Measurements from ENCODE around the gene BHLHE23.

The BHLHE23 gene

DNA sequence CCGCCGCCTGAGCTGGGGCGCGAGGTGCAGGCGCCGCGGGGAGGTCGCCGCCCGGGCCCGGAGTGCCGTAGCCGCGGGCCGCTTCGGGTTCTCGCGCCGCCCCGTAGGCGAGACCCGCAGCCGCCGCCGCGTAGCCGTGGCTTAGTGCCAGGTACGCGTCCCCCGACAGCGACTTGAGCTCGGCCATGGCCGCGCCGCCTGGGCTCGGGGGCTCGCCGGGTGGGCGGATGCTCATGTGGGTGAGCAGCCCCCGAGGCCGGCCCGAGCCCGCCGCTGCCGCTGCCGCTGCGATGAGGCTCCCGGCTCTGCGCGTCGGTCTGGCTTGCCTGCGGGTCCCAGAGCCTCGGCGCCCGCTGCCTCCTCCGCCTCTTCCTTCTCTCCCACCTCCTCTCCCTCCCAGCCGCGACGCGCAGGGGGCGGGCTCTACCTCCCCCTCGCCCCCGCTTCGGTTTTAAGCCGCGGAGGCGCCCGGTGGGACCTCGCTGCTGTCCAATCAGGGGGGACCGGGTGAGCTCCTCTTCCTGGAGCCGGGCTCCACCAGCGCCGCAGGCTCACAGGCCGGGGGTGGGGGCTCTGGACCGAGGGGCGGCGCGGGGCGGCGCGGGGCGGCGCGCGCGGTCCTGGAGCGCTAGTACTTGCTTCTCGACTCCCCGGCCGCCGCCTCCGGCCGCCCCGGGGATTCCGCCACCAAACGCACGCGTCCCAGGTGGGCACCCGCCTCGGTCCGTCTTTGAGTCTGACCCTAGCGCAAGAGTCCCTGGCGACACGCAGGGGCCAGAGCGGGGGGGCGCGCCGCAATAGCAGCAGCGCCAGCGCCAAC lies at the start of gene BHLHE23:
Gene BHLHE23 (minus strand): TSS at position 425 of the 820 bp plus-strand sequence. CDS start 190 bp downstream, at position 235.
- DNase-seq (ENCODE audit: low read depth in 2 of 2): no peak

DNA sequence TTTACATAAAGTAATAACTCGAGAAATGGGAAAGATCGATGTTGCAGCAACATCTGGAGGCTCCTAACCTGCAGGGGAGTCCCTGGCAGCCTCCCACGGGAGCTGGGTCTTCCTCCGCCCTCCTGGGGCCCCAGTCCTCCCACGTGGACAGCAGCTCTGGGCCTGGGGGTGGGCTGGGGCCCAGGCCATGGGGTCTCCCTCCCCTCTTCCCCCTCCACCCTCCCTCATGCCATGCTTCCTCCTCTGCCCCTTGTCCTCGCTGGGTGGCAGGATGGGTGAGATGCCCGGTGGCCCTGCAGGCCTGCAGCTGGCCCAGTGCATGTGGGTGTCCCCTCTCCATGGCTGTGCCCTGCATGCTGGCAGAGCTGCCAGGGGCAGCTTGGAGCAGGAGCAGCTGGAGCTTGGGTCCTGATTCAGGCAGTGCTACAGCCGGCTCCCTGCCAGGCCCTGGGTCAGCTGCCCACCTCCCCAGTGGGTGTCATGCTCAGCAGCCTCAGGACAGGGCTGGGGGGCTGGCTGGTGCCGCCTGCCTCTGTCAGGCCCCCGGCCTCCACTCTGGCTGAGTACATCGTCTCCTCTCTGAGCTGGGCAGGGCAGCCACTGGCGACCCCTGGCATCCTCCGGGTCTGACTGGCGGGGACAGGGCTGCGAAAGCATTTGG lies 48.9 kb upstream of the BHLHE23 start:
- no peak for DNase-seq (ENCODE audit: low read depth in 2 of 2)

DNA sequence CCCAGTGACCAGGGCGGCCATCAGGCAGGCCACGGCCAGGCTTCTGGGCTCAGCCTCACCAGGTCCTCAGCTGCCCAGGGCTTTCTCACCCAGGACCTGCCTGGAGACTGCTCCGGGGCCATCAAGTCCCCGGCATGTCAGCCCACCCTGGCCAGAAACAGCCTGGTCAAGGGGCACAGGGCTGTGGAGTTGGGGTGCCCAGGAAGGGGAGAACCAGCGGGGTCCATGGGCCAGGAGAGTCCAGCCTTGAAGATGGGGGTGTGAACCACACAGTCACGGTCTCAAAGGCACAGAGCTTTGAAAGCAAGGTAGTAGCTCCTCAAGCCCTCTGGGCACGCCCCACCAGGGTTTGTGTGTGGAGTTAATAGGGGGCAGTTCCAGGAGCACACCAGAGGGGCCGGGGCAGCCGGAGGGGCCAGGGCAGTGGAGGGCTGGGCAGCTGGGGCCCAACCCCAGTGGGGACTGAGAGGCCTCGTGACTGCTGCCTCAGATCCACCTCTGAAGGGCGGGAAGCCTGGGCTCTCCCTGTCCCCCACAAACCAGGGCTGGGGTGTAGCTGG lies 48.0 kb upstream of the BHLHE23 start:
- DNase-seq (ENCODE audit: low read depth in 2 of 2): no peak

DNA sequence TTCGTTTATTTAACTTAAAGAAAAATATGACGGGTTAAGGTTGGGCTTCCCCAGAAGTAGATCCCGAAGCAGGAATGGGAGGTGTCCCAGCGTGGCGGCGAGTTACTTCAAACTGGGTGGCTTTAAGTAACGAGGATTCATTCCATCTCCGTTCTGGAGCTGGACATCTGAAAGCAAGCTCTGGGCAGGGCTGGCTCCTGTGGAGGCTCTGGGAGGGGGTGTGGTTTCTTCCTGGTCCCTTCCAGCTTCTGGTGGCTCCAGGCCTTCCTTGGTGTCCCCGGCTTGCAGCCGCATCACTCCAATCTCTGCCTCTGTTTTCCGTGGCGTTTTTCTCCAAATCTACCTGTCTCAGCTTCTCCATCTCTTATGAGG lies 47.3 kb upstream of the BHLHE23 start:
- DNase-seq (ENCODE audit: low read depth in 2 of 2): no peak

GRCh38 chr20:63053432-63054102 lies 46.8 kb upstream of the BHLHE23 start:
- no peak for DNase-seq (ENCODE audit: low read depth in 2 of 2)

DNA sequence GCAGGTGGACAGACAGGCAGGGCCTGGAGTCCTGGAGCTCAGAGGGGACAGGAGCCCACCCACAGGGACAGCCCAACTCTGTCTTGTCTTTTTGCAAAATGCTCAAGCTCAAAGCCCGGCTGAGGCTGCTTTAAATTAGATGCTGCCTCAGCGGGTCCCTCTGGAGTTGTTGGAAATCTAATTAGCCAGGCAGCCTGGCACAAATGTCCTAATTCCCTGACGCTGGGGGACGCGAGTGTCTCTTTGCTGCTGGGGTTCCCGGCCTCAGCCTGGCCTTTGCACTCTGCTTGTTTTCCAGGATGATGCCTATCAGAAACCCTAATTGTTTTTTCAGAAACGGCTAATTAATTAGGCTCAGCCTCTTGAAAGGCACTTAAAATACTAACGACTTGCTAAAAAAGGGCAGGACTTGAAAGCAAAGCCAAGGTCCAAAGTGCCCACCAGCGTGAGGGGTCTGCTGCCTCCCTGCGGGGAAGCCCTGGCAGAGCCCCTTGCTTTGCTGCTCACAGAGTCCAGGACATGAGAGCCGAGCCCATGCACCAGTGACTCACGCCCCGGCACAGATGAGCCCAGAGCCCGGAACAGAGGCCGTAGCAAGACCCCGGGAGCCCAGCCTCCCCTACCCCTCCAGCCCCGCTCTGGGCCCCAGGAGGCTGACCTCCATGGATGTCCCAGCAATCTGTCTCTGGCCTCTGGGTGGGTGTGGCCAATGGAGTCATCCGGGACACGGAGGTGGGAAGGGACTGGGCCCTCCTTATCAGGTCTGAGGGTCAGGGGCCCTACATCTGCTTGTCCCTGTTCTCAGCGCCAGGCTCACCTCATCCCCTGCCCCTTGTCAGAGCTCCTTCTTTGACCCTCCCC lies 46.0 kb upstream of the BHLHE23 start:
- DNase-seq (ENCODE audit: low read depth in 2 of 2): no peak

GRCh38 chr20:63051911-63052310 lies 45.1 kb upstream of the BHLHE23 start:
- DNase-seq (ENCODE audit: low read depth in 2 of 2): no peak

- no peak for DNase-seq (ENCODE audit: low read depth in 2 of 2)
Measured at GRCh38 chr20:63051186-63051860, 44.6 kb upstream of the BHLHE23 start.

GRCh38 chr20:63050406-63050805 lies 43.6 kb upstream of the BHLHE23 start:
- no peak for DNase-seq (ENCODE audit: low read depth in 2 of 2)

DNA sequence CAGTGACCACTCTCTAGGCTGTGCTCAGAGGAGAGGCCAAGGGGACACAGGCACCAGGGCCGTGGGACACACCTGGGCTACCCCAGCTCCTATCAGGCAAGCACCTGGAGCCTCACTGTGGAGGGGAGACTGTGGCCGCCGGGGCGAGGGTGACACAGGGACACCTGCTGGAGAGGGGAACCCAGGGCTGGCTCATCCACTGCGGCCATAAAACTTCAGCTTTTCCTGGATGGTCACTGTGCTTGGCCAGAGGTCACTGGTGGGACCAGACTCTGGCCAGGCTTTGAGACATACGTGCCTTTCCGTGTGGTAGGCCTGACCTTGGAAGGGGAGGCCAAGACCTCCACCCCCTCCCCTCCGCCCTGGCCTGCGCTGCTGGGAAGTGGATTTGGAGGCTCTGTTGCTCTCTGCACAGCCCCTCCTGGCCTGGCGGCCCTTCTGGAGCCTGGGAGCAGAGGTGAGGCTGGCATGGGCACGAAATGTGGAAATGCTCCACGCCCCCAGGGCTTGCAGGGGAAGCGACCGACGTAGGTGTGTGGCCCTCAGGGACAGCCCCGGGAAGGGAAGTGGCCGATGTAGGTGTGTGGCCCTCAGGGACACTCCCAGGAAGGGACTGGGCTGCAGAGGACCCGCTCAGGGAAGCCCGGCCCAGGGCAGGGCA lies 42.9 kb upstream of the BHLHE23 start:
- no peak for DNase-seq (ENCODE audit: low read depth in 2 of 2)

DNA sequence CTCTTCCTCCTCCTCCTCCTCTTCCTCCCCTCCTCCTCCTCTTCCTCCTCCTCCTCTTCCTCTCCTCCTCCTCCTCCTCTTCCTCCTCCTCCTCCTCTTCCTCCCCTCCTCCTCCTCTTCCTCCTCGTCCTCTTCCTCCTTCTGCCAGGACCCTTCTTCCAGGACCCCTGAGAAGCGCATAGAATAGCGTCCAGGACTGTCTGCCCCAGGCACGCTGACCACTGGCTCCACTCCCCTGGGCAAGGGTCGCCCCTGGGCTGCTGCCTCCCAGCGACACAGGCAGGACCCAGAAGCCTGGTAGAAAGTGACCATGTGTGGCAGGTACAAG lies 42.4 kb upstream of the BHLHE23 start:
- no peak for DNase-seq (ENCODE audit: low read depth in 2 of 2)

DNA sequence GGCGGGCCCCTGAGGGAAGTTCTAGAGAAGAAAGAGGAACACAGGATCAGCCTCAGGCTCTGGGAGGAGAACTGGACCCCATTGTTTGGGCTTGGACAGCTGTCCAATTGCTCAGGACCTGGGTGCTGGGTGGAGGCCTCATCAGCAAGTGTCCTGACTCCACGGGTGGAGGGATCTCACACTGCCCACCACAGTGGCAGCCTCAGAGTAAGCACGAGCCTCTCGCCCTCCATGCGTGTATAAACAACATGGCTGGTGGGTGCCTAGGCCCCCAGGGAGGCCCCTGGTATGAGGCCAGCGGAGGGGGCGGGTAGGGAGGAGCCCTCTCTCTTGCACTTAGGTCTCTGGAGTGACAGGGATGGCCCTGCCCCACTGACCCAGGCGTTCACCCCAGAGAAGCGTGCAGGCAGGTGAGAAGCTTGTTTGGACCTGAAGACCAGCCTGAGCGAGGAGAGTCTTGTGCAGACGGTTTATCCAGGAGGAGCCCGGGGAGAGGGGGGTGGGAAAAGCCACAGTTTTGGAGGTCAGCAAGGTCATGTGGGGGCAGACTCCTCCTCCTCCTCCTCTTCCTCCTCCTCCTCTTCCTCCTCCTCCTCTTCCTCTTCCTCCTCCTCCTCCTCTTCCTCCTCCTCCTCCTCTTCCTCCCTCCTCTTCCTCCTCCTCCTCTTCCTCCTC lies 41.9 kb upstream of the BHLHE23 start:
- no peak for DNase-seq (ENCODE audit: low read depth in 2 of 2)

DNA sequence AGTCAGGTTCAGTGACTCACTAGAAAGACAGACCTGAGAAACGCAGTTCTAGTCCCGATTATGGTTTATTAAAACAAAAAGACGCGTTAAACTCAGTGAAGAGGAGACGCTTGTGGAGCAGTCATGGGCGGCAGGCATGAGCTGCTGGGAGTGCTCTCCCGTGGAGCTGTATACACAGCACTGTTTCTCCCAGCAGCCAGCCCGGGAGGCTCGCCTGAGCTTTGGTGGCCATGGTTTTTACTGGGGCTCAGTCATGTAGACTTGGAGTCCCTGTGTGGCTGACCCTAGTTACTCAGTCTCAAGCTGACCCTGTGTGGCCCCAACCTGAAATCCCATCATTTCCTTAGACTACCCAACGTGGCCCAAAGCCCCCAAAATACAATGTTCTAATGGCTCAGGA lies 41.2 kb upstream of the BHLHE23 start:
- no peak for DNase-seq (ENCODE audit: low read depth in 2 of 2)

- DNase-seq (ENCODE audit: low read depth in 2 of 2): no peak
Measured at GRCh38 chr20:63047267-63047666, 40.5 kb upstream of the BHLHE23 start.

- no peak for DNase-seq (ENCODE audit: low read depth in 2 of 2)
Measured at GRCh38 chr20:63046841-63047240, 40.1 kb upstream of the BHLHE23 start.

DNA sequence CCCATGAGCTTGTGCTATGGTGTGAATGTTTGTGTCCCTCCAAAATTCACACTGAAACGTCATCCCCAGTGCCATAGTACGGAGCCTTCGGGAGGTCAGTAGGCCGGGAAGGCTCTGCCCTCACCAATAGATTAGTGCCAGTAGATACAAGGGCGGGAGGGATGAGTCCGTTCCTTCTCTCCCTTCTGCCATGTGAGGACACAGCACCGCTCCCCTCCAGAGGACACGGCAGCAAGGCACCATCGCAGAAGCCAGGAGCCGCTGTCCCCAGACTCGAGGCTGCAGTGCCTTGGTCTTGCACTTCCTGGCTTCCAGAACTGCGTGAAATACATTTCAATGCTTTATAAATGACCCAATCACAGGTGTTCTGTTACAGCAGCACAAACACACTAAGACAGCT lies 39.2 kb upstream of the BHLHE23 start:
- no peak for DNase-seq (ENCODE audit: low read depth in 2 of 2)

DNA sequence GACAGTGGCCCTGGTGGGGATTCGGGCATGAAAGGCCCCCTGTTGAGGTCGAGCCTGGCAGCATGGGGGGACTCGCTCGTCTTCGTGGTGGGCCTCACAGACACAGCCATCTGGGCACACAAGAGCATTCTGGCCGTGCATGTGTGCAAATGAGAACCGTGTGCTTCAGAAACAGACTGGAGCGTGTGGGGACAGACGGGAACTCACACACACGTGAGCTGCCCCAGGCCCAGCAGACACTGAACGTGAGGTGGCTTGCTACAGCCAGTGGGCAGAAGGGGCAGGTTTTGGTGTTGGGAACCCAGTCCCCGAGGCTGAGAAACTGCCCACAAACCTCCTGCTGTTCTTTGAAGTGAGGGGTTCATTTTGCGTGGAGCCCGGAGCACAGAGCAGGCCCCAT lies 38.6 kb upstream of the BHLHE23 start:
- DNase-seq (ENCODE audit: low read depth in 2 of 2): no peak

DNA sequence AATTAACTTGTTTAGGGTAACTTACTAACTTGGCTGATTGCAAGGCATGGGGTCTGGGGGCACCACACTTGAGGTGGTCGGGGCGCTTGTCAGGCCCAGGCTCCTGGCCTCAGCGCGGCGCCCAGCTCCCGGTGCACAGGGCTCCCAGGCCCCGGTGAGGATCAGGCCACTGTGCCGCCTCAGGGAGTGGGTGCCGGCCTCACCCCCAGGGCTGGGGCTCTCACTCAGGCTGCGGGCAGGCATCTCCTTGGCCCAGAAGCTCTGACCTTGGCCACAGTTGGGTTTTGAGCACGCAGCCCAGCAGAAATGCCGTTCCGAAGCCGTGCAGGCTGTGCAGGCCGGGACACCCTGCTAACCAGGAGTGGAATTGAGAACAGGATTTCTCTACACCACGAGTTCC lies 37.8 kb upstream of the BHLHE23 start:
- no peak for DNase-seq (ENCODE audit: low read depth in 2 of 2)

DNA sequence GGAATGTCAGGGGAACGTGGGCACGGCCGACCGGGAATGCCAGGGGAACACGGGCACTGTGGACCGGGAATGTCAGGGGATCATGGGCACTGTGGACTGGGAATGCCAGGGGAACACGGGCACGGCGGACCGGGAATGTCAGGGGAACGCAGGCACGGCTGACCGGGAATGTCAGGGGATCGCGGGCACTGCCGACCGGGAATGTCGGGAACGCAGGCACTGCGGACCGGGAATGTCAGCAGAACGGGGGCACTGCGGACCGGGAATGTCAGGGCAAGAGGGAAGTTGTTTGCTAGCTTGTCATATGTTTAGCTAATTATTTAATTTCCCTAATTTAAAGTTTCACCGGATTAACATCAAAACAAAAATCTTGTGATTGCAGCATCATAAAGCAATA lies 37.4 kb upstream of the BHLHE23 start:
- DNase-seq (ENCODE audit: low read depth in 2 of 2): no peak
